ENCODE results near the gene JMJD1C.

The JMJD1C gene

DNA sequence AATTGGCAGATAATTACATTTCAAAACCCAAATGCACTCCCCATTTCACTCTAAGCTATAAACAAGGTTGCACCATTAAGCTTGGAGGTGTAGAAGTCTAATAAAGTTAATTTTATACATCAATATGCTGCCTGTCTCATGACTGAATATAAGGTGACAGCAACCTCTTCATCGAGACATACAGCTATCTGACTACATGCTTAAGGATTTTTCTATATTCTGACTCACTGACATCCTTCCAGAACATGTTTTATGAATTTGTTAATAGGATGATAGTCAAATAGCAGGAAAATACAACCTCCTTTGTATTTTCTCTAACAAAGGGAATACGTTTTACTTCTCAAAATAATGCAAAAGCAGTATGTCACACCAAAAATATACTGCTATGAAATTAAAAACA is 256.1 kb downstream of the JMJD1C start:
- no peak for DNase-seq

DNA sequence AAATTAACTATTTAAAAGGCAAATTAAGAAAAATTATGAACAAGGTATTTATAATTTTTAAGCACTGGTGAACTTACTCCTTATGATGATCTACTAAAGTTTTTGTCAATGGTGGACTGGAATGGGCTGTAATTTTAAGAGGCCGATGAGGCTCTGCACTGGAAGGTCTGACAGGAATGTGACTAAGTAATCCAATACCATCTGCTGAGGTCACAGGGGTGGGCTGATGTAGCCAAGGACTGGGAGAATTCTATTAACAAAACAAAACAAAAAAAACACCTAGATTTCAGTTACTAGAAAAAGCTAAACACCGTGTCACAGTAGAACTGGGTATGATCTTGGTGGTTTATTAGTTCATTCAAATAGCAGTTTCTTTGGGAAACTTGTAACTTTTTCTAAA is 256.8 kb downstream of the JMJD1C start:
- DNase-seq: no peak

DNA sequence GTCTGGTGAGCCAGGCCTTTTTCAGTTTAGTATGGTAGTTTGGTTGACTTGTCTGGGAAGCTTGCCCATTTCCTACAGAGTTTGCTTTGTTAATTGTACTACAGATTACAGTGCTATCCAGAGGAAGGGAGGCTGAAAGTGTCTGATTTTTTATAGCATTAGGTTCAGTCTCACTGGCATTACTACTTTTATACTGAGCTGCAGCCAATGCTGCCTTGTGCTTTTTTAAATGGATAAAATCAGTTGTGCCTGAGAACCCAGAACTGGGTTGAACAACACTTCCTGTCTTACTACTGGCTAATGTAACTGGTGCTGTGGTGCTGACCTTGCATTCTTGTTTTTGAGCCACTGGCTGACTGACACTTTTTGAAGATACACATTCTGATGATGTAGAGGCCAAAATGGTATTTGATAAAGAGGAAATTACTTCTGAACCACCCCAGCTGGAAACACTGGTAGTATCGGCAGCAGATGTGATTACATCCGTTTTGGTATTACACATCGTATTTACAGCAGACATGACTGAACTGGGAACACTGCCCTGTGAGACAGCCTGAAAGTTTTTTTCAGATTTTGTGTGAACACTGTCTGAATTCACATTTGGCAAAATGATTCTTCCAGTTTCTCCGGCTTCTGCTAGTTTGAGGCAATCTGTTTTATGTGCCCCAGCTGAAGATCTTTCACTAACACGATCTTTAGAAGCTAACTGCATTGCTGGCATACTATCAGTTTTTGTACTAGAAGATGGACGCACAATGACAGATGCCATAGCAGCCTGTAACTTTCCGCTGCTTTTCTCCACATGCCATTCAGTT is 258.6 kb downstream of the JMJD1C start:
- no peak for DNase-seq

DNA sequence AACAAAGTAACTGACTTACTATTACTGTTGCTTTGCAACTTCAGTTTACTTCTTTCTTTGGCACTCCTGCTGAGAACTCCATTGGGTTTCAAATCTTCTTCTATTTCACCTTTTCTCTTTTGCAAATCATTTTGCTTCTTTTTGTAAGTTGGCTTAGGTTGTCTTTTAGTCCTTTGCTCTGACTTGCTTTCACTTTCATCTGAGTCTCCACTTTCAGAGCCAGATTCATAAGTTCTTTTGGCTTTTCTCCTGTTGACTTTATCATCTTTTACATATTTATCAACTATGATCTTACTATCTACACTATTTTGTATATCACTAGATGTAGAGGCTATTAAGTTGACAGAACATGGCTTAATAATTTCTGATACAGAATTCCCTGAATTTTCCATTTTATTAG is 259.2 kb downstream of the JMJD1C start:
- DNase-seq: no peak

DNA sequence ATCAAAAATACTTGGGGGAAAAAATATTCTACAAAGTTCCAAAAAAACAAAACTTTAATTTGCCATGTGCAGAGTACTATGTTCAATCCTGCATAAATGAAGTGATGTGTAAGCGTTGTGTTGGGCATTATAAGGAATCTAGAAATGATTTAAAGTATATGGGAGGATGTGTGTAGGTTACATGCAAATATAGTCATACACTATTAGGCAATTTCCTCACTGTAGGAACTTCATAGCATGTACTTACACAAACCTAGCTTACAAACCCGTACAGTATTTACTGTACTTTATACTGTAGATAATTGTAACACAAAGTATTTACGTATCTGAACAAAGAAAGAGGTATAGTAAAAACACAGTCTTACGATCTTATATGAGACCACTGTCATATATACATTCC is 260.4 kb downstream of the JMJD1C start:
- no peak for DNase-seq

DNA sequence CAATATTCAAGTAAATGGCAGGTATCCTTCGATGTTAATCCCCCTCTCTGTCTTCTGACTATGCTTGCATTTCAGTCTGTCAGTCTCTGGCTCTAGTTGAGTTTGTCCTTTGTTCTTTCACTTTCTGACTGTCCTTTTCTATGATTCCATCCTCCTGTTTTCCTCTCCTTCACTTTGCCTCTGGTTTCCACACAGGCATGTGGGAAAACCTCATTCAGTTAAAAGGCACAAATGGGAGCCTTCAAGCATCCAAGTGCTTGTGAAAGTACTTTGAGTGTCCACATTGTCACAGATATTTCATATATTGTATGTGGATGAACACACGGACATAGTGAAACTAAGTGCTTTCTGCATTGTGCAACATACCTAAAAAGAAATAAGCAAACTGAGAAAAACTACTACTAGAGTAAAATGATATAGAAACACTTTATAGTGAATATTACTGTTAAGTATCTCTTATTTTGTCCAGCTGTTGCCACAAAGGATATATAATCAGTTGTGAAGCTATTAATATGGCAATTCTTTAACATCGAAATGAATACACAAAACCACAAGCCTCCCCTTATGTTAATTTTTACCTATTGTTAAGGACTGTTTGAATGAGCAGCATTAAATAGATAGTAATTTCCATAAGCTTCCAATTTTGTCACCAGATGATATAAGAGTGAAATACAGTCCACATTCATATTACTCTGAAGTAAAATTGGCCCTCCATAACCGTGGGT is 260.9 kb downstream of the JMJD1C start:
- DNase-seq: no peak

DNA sequence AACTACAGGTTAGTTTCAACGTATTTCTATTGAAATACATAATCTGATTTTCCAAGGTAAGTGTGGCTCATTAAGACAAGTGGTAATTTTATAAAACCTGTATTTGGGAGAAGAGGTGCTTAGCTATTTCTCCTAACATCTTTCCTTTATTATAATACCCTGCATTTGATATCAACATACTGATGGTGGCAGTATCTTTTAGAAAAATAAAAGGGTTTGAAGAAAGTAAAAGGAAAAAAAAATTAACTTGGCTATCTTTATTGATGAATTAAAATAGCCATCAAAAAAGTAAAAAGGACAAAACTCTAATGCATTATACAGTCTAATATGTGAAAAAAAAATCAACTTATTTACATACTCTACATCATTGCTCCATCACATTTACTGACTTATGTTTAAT is 264.7 kb downstream of the JMJD1C start:
- no peak for DNase-seq

DNA sequence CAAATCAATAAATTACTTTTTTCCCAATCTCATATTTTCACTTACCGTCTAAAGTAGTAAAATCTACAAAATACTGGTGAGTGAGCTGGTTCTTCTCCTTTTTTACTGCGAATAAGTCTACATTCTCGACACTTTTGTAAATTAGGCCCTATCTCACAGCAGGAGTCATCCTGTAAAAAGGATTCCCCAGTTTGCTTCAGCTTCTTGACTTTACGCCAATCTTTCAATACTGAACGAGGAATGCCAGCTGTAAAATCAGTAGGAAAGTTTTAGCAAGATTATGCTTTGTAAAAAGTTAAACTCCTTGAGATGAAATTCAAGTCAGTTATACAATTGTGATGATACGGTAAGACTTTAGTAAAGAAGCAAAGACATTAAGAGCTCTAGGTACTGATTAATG is 265.3 kb downstream of the JMJD1C start:
- no peak for DNase-seq

DNA sequence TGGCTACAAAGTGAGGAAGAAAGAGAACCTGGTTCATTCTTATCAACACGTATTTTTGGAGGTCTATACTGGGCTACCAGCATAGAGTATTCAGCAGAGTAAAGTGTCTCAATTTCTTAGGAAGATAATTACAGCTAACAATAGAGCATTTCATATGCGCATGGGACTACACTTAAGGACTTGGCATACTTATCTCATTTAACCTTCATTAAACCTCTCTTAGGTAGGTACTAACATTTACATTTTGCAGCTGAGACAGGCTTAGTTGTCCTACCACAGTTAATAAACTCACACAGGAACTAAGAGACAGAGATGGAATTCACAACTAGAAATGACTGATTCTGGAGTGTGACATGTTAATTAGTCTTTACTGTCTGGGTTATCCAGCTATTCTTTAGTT is 266.1 kb downstream of the JMJD1C start:
- DNase-seq: no peak

DNA sequence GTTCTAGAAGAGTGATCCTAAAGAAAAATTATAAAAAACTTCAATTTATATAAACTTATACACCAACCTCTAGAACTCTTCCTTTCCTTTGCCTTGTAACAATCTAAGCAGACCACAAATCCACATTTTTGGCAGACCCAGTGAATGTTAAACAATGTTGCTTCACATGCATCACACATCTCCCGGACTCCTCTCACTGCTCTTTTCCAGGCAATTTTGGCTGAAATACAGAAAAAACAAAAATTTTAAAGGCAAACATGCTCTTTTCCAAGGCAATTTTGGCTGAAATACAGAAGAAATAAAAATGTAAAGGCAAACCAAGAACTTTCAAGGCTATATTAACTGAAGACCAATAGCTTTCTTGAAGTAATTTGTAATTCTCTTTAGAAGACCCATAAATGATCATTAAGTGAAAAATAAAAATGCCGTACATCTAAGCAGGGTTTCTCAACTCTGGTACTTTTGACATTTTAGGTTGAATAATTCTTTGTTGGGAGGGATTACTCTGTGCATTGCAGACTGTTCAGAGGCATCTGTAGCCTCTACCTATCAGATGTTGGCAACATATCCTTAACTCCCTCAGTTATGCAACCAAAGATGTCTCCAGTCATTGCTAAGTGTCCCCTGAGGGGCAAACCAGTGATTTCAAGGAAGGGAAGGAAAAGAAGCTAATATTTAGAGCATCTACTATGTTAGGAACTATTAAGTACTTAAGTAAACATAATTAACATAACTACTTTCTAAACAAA is 268.3 kb downstream of the JMJD1C start:
- no peak for DNase-seq

DNA sequence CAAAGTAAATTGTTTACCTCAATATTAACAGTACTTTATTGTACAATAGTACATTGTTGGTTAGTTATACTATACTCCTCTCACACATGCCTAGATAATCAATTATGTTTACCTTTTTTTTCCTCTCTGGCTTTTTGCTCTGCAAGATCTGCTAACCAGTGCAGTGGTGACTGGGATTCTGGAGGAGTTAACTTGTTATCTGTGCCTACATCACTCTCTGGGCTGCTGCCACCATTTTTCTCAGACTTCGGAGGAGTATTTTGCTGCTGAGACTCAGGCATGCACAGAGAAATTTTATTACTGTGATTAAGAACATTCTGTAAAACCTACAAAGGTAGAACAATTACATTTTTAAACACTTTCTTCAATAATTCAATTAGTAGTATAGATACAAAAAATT is 273.0 kb downstream of the JMJD1C start:
- DNase-seq: no peak

DNA sequence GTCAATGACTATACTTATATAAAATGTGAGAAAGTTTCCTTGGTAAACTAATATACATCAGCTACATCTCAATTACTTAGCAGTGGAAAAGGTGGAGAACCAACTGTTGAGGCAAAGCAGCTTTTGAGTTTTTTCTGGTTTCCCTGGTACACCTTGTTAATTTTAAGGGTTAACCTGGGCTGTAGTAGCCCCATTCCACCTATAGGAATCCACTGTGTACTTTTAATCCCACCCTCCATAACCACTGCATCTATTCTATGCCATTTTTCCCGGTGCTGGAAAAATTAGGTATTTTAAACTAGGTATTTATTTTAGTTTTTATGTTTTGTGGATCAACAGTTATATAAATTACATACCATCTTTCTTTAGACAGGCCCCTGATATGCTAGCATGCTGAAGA is 290.2 kb downstream of the JMJD1C start:
- no peak for DNase-seq

DNA sequence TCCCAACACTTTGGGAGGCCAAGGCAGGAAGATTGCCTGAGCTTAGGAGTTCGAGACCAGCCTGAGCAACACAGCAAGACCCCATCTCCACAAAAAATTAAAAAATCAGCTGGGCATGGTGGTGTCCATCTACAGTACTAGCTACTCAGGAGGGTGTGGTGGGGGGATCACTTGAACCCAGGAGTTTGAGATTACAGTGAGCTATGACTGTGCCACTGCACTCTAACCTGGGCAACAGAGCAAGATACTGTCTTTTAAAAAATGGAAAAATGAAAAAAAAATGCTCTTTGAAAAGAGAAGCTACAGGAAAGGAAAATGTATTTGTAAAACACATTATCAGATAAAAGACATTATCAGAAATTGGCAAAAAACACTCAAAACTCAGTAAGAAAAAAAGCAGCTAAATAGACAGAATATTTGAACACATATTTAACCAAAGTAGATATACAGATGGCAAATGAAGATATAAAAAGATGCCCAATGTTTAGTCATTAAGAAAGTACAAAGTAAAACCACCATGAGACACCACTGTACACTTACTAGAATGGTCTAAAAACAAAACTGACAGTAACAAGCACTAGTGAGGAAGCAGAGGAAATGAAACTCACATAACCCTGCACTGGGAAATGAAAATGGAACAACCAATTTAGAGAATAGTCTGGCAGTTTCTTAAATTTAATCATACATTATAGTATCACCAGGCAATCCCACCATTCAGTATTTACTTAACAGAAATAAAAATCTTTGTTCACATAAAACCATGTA is 292.1 kb downstream of the JMJD1C start:
- DNase-seq: no peak

DNA sequence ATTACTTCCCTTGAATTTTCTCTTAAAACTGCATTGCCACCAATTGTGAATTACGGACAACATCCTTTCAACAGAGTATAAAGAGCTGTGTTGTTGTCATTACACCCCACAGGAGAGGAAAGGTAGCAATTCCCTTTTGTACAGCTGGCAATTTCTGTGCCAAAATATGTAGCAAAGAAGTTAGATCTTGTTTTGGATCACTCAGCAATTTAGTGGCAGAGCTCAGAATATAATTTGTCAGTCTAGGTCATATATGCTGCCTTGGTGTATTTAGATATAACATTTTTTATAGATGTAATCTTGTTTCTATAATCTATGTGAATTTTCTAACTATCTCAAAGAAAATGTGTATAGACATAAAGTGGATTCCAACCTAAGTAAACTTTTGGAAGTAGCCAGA is 293.9 kb downstream of the JMJD1C start:
- no peak for DNase-seq

DNA sequence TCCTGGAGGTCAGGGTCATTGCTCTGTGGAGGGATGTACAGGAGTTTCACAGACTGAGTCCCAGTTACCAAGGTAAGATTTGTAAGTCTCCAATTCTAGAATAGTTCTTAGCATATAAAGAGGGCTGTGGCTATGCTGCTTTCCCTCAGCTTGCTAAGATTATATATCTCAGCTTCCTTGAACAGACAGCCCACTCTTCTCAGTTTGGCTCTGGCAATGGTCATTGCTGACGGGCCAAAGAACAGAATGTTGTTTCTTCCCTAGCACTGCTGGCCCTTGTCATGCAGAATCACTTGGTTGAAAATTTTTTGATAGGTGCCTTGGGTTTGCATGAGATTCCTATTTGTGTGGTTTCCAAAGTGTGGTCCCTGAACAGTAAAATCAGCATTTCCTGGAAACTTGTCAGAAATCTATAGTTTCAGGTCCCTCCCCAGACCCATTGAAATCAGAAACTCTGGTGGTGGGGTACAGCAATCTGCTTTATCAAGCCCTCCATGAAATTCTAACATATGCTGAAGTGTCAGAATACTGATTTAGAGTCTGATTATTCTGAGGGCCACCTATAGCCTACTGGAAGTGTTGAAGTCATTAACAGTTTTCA is 294.4 kb downstream of the JMJD1C start:
- DNase-seq: no peak

DNA sequence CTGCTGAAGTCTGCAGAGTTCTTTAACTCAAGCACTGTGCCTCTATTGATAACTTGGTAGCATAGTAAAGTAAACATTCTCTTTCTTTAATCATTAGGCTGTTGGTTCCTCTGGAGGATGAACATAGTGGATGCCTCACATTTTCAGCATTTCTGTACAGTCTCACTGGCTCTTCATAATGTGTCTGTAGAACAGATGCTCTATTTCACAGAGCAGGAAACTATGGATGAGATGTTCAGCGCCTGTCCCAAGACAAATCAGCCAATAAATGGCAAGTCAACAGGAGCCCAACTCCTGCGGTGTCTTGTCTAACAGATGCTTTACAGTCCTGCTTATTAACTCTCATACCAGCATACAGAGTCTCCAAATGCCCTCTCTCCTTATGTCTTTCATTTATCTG is 296.2 kb downstream of the JMJD1C start:
- DNase-seq: no peak

DNA sequence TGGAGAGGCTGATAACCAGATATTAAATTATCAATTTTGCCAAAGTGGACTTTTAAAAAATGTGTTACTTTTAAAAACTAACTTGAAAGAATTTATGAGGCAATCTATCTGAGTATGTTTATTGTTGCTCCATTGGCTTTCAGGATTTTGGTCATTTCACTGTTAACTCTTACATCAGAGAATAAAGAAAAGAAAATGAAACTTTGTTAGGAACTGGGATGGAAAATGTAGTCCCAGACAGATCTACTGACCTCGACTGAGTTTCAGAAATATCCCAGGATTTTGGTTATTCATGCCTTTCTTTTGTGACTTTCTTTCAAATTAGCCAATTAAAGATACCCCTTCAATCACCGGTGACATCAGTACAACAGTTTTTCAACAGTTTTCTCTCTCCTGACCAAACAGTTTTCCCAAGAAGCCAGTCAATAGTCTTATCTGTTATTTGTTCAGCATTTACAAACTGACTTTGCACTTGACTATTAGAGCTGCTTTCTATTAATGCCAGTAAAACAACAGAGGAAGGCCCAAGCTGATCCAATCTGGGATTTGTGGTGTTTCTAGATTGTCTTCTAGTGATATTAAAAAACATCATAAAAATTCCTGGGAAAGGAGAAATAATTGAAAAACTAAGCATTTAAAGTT is 296.8 kb downstream of the JMJD1C start:
- no peak for DNase-seq

DNA sequence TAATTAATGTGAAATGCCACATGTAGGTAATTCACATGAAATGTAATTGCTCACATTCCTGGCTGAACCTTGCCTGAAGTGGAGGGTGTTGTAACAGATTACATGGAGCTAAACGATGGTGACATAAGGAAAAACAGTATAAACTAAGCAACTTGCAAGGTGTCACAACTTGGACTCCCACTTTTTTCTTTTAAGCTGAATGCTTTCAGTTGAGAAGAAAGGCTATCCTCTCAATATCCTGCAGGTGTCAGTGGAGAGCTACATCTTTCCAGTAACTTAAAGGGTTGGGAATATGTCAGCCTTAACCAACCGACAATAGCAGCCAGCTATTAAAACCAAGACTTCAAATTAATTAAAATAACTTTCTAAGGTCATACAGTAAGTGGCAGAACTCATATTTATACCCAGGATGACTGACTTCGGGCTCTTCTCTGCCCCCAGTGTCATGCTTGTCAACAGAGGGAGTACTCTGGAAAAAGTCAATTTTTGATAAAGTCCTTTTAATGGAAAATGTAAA is 299.0 kb downstream of the JMJD1C start:
- DNase-seq: peak; percentile 21

DNA sequence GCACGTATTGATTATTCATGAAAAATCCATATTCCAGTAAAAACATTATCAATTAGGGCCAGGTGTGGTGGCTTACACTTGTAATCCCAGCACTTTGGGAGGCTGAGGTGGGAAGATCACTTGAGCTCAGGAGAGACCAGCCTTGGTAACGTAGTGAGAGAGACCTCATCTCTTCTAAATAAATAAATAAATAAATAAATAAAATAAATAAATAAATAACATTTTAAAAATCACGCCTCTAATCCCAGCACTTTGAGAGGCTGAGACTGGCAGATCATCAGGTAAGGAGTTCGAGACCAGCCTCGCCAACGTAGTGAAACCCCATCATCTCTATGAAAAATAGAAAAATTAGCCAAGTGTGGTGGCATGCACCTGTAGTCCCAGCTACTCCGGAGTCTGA is 300.5 kb downstream of the JMJD1C start:
- DNase-seq: no peak

DNA sequence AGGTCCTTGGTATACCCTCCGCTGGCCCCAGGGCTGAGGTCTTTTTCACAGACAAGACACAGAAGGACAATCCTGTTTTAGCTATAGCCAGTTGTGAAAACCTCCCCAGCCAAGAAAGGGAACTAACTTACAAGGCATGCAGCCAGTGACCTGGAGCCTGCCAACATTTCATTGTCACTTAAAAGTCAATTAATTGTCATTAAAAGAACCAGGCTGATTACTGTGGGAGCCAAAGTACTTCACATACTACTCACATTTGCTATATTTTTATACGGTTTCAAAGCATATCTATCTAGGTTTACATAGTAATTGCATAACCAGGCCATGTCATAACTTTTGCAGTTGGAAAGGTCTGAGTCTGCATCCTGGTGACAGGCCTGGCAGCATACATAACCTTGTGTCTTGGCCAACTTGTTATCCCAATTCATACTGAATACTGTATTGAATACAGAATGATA is 301.6 kb downstream of the JMJD1C start:
- DNase-seq: no peak

DNA sequence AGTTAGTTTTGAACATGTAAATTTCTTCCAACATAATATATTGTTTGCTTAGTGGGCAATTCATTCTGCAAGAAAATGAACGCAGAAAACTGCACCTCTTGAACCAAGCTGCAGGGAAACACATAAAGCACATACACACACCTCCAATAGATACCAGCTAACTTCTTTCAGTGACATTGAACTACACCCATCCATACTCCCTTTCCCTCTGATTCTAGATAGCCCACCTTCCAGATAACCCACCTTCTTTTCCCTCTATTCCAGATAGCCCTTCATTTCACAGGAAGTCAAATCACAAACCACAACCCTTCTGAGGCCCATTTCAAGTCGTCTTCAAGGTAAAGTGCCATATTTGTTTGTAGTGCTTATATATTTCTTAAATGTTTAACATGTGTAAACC is 304.2 kb downstream of the JMJD1C start:
- DNase-seq: no peak

Data from NCI-H1417 treated with DMSO at 0.1 percent for 48 hours (cell line).